Coronary artery (tissue), 2 donors: Measurements from ENCODE around the gene NOSTRIN.

Experiments used
- DNase-seq: peaks from one replicate; pipeline ENCODE4 v3.0.0-alpha.2; 2017; ENCODE audit warnings: low spot score
- H3K27ac ChIP-seq, 2 donors: fragments of 200-600 bp; sonication (generic); one replicate each; pipeline ENCODE4 v1.5.1; 2016 to 2019
- H3K4me3 ChIP-seq: fragments of 200-600 bp; sonication (generic); 2 replicates; pipeline ENCODE4 v1.5.1; 2016; ENCODE audit warnings: mild to moderate bottlenecking, moderate library complexity
- CTCF ChIP-seq: fragments of 200-600 bp; sonication (generic); IDR thresholded peaks from one replicate; pipeline ENCODE4 v1.5.1; 2019; ENCODE audit warnings: antibody characterized with exemption

The NOSTRIN gene

GRCh38 chr2:168780669-168781071, 21.8 kb upstream of the NOSTRIN start:
- no peak for TF ChIP-seq CTCF
- no peak for DNase-seq
- no peak overlapping the region for H3K27ac ChIP-seq
- no peak overlapping the region for H3K4me3 ChIP-seq

GRCh38 chr2:168781191-168781817, 21.1 kb upstream of the NOSTRIN start:
- DNase-seq = no peak
- Histone ChIP-seq H3K27ac (no peak overlapping the region), H3K4me3 (no peak overlapping the region)
- no peak for TF ChIP-seq CTCF

GRCh38 chr2:168782271-168782670, 20.2 kb upstream of the NOSTRIN start:
- no peak for TF ChIP-seq CTCF
- Histone ChIP-seq H3K27ac (no peak overlapping the region), H3K4me3 (no peak overlapping the region)
- DNase-seq = no peak

GRCh38 chr2:168784993-168785392, 17.4 kb upstream of the NOSTRIN start:
- no peak for TF ChIP-seq CTCF
- Histone ChIP-seq H3K27ac (no peak overlapping the region), H3K4me3 (no peak overlapping the region)
- DNase-seq = no peak

GRCh38 chr2:168787098-168787781, 15.2 kb upstream of the NOSTRIN start:
- Histone ChIP-seq H3K27ac (no peak overlapping the region), H3K4me3 (no peak overlapping the region)
- no peak for DNase-seq
- TF ChIP-seq CTCF = no peak

GRCh38 chr2:168787782-168788376, 14.6 kb upstream of the NOSTRIN start:
- no peak overlapping the region for H3K4me3 ChIP-seq
- no peak for TF ChIP-seq CTCF
- DNase-seq = no peak
- H3K27ac ChIP-seq = no peak overlapping the region

GRCh38 chr2:168789776-168790175, 12.7 kb upstream of the NOSTRIN start:
- TF ChIP-seq CTCF = no peak
- no peak for DNase-seq
- H3K4me3 ChIP-seq = no peak overlapping the region
- no peak overlapping the region for H3K27ac ChIP-seq
